DND-41 (cell line): ENCODE measurements around the gene PLCD1.

Experiments
- EZH2 ChIP-seq: IDR thresholded peaks from 3 replicates; pipeline ENCODE4 v1.6.1; 2012; ENCODE audit warnings: borderline replicate concordance, low read depth, mild to moderate bottlenecking, moderate library complexity, low read length, inconsistent platforms; ENCODE audit not compliant: severe bottlenecking
- TF ChIP-seq, protein P1 (sequence below): IDR thresholded peaks from 2 replicates; pipeline ENCODE4 v1.5.1; 2012; ENCODE audit warnings: borderline replicate concordance, low read length, moderate library complexity, mild to moderate bottlenecking; ENCODE audit not compliant: poor library complexity, severe bottlenecking; ENCODE audit errors: extremely low read depth

DNA sequence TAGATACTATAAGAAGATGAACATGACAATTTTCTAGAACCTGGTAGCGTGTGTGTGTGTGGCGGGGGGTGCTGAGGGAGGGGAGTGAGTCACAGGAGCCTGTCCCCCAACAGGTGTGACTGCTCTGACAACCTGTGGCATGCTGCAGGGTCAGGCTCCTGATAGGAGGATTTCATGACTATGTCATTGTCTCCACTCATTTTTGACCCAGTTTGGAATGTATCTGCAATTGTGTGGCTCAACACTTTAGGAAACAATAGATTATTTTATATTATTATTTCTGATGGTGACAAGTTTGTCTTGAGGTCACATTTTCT lies 48.1 kb downstream of the PLCD1 start:
- TF ChIP-seq, protein P1, sequence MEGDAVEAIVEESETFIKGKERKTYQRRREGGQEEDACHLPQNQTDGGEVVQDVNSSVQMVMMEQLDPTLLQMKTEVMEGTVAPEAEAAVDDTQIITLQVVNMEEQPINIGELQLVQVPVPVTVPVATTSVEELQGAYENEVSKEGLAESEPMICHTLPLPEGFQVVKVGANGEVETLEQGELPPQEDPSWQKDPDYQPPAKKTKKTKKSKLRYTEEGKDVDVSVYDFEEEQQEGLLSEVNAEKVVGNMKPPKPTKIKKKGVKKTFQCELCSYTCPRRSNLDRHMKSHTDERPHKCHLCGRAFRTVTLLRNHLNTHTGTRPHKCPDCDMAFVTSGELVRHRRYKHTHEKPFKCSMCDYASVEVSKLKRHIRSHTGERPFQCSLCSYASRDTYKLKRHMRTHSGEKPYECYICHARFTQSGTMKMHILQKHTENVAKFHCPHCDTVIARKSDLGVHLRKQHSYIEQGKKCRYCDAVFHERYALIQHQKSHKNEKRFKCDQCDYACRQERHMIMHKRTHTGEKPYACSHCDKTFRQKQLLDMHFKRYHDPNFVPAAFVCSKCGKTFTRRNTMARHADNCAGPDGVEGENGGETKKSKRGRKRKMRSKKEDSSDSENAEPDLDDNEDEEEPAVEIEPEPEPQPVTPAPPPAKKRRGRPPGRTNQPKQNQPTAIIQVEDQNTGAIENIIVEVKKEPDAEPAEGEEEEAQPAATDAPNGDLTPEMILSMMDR, result no peak
- TF ChIP-seq EZH2, result no peak
